ENCODE measurements around the gene RHBDL2.

DNA sequence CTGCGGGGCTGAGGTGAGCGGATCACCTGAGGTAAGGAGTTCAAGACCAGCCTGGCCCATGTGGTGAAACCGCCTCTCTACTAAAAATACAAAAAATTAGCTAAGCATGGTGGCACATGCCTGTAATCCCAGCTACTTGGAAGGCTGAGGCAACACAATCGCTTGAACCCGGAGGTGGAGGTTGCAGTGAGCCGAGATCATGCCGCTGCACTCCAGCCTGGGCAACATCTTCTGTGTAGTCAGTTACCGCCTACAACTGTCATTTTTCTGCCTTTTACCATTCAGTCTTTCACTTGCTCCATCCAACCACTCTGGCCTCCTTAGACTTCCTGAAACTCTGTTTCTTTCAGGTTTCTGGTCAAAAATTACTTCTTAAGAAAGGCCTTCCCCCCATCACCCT is 70.6 kb downstream of the RHBDL2 start:
- TF ChIP-seq EZH2 (IDR thresholded peaks at IDR 0.05; ENCODE audit: low read length, missing control alignments): no peak
- TF ChIP-seq, protein P1, sequence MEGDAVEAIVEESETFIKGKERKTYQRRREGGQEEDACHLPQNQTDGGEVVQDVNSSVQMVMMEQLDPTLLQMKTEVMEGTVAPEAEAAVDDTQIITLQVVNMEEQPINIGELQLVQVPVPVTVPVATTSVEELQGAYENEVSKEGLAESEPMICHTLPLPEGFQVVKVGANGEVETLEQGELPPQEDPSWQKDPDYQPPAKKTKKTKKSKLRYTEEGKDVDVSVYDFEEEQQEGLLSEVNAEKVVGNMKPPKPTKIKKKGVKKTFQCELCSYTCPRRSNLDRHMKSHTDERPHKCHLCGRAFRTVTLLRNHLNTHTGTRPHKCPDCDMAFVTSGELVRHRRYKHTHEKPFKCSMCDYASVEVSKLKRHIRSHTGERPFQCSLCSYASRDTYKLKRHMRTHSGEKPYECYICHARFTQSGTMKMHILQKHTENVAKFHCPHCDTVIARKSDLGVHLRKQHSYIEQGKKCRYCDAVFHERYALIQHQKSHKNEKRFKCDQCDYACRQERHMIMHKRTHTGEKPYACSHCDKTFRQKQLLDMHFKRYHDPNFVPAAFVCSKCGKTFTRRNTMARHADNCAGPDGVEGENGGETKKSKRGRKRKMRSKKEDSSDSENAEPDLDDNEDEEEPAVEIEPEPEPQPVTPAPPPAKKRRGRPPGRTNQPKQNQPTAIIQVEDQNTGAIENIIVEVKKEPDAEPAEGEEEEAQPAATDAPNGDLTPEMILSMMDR (conservative IDR thresholded peaks at IDR 0.05 in 1 of 2, IDR thresholded peaks at IDR 0.05 in 1 of 2; ENCODE audit: low read depth in 1 of 2, low read length in 2 of 2): no peak
